ENCODE data around the gene MACF1.

Gene MACF1

DNA sequence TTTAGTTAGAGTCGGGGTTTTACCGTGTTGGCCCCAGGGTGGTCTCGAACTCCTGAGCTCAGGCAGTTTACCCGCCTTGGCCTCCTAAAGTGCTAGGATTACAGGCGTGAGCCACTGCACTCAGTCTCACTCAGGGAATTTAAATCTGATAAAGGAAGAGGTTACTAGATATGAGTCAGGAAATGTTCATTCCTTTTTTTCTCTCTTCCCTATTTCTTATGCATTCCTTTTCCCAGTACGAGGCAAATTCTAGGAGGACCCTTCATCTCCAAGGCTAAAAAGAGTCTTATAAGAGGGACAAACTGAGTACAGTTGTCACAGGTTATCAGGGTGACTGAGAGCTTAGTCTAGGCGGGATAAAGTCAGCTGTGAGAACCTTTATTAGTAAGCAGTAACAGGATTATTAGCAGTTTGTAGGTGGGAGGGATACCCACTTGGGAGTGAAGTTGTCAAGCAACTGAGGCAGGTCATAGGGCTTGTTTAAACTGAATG lies 9.1 kb downstream of the MACF1 start:
- H3K4me1 Mint-ChIP-seq, result peaks cover 28 to 35% of the 10 kb centered on the region in 2 donors
- no peak for DNase-seq
- no peak for ATAC-seq (replicated peaks)
- H3K27ac Mint-ChIP-seq, result peak overlapping the region; percentile 21
- peaks cover 4% of the 10 kb centered on the region in 2 donors for H3K36me3 Mint-ChIP-seq
- no peaks in the 10 kb centered on the region for H3K27me3 Mint-ChIP-seq
- no peaks in the 10 kb centered on the region for H3K9me3 Mint-ChIP-seq
- no peak overlapping the region for H3K4me3 Mint-ChIP-seq

DNA sequence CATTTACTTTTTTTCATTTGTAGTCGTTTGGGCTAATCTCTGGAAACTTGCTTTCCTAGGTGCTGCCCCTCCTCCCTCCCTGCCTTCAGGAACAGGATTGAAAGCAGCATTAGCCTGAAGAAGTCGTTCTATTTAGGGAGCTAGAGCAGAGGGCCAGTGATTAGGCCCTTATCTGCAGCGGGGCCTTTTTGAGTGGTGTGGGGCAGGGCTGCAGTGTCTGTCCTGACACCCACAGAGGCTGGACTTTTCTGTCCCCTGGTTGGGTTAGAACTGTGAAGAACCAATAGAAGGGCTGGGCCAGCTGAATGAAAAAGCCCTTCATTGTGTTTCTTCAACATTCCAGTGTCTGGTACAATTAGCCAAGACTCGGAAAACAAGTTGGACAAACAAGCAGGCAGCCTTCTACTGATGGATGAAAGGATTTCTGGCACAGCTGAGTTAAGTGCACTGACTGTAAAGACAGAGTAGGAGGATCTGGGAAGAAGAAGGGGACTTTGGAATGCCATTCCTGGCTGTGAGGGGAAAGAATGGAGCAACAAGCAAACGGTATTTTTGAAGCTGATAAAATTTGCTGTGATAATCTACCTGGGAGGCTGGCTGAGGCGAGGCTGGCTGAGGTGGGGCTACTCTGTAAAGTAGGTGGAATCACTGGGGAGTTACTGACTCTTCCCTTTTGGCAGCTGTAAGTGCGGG lies 9.7 kb downstream of the MACF1 start:
- H3K4me3 Mint-ChIP-seq, result no peak overlapping the region
- H3K27me3 Mint-ChIP-seq, result no peaks in the 10 kb centered on the region
- H3K27ac Mint-ChIP-seq, result peak overlapping the region; percentile 21
- H3K4me1 Mint-ChIP-seq, result peaks cover 28 to 41% of the 10 kb centered on the region in 2 donors
- DNase-seq (no peak), ATAC-seq (replicated peaks) (peak in 1 of 2 donors; percentile 1)
- H3K36me3 Mint-ChIP-seq, result peaks cover 4 to 10% of the 10 kb centered on the region in 2 donors
- no peaks in the 10 kb centered on the region for H3K9me3 Mint-ChIP-seq

DNA sequence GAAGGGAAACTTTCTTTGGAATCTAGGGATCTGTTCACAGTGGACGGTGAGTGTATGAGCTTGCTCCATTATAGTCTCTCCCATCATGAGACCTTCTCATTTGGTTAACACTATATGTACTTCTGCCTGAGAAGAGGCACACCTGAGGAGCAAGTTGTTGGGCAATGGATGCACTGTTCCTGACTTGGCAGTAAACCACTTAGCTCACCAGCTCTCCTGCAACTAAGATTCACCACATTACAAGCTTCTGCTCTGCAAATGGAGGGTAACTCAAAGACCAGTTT lies 10.2 kb downstream of the MACF1 start:
- no peak for ATAC-seq (replicated peaks)

DNA sequence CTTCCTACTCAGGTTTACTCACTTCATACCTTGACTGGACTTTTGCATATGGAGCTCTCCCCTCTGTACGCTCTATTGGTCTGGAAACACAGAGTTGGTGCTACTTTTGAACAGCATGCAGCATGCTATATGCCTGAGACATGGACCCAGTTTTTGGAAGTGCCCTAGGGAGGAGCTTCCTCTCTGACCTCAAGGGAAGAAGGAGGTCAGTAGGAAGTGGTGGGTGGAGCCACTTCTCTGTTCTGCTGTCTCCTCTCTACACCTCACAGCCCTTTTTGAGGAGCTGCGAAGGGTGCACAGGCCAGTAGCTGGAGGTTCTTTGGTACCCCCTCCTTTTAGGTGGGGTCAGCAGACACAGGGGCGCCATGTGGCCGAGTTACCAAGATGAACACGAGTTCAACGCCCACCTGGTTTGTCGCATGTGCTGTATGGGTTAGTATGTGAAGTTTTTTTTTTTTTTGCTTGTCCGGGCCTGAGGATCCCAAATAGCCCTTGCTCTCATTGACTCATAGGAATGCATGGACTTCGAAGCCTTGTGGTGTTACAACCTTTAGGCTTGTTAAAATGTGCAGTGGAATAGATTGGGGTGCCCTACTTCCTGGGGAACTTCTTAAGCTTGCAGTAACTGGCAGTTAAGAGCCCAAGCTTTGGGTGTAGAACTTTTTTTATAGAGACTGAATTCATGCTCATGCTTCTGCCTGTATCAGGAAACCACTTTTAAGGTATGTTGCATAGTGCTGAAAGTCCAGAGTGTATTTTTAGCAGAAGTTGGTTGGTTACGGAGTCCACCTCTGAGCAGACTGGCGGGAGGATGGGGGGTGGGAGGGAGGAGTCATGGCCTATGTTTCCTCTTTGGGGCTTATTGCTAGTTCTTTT lies 10.7 kb downstream of the MACF1 start:
- Mint-ChIP-seq H3K4me3 (peak overlapping the region; percentile 86 to 88), H3K27ac (peak overlapping the region; percentile 92), H3K4me1 (peaks cover 30 to 44% of the 10 kb centered on the region in 2 donors), H3K9me3 (no peaks in the 10 kb centered on the region), H3K36me3 (peaks cover 4 to 13% of the 10 kb centered on the region in 2 donors), H3K27me3 (no peaks in the 10 kb centered on the region)
- DNase-seq (peak; percentile 23), ATAC-seq (replicated peaks) (peak; percentile 83 to 87)

More for the DNA sequence above, 10.2 kb downstream of the MACF1 start:
- Mint-ChIP-seq H3K9me3 (no peaks in the 10 kb centered on the region), H3K36me3 (peaks cover 4 to 13% of the 10 kb centered on the region in 2 donors), H3K4me1 (peaks cover 30 to 44% of the 10 kb centered on the region in 2 donors), H3K27me3 (no peaks in the 10 kb centered on the region), H3K27ac (peak overlapping the region; percentile 21), H3K4me3 (peak overlapping the region in 1 of 2 donors; percentile 88)
- DNase-seq, result no peak

DNA sequence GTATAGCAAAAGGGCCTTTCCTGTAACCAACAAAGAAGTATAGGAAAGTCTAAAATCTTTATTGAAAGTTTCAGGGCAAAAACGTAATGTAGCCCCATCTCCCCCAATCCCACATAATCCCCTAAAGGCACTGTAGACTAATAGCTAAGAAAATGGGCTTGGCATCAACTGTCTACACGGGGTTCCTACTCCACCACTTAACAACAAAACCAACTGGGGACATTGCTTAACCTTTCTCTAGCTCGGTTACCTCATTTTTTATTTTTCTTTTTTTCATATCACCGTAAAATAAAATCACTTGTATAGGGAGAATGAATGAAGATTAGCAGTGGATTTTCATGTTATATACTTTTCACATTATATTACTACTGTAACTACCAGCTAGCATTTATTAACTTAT lies 12.3 kb downstream of the MACF1 start:
- DNase-seq, result no peak
- H3K27ac Mint-ChIP-seq, result peak overlapping the region; percentile 90
- H3K4me3 Mint-ChIP-seq, result peak overlapping the region; percentile 81 to 86
- H3K9me3 Mint-ChIP-seq, result no peaks in the 10 kb centered on the region
- ATAC-seq (replicated peaks), result no peak
- H3K27me3 Mint-ChIP-seq, result no peaks in the 10 kb centered on the region
- H3K4me1 Mint-ChIP-seq, result peaks cover 40 to 56% of the 10 kb centered on the region in 2 donors
- H3K36me3 Mint-ChIP-seq, result peaks cover 2 to 23% of the 10 kb centered on the region in 2 donors

DNA sequence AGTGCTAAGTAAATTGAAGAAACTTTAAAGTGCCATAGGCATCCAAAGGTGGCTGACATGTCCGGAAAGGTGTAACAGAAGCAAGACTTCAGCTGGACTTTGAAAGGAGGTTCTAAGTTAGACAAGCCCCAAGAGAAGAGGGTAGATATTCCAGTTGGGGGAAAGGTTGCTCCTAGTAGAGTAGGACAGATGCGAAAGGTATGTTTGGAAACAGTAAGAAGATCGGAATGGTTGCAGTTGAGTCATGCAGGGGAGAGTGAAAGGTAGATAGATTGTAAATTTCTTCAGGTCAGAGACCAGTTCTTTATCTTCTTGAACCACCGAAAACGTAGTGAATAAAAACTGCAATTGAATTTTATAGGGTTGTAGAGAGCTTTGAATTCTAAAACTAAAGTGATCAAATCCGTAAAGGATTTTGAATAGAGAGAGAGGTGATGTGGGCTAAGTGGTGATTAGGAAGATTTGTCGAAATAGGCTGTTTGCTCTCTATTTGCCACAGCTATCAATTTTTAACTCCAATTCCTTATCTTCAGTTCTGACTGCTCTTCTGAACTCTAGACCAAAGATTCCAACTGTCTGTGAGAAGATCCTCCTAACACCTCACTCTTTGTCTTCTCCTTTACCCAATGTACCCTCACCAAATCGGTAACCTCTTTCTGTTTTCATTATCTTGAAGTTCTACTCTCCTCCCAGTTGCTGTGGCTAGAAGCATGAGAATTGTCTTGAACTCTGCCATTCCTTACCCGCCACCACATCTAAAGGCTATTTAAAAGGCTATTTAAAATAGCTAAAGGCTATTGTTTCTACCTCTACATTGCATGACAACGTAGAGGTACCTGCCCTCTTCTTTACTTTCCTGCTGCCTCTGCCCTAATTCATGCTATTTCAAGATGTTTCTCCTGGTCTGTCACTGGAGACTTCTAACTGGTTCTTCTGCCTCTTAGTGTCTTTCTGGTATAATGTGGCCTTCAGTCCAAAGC lies 16.7 kb downstream of the MACF1 start:
- no peaks in the 10 kb centered on the region for H3K27me3 Mint-ChIP-seq
- DNase-seq (no peak), ATAC-seq (replicated peaks) (no peak)
- H3K9me3 Mint-ChIP-seq, result no peaks in the 10 kb centered on the region
- no peak overlapping the region for H3K27ac Mint-ChIP-seq
- H3K36me3 Mint-ChIP-seq, result peaks cover 10 to 43% of the 10 kb centered on the region in 2 donors
- no peak overlapping the region for H3K4me3 Mint-ChIP-seq
- H3K4me1 Mint-ChIP-seq, result peaks cover 36 to 55% of the 10 kb centered on the region in 2 donors

DNA sequence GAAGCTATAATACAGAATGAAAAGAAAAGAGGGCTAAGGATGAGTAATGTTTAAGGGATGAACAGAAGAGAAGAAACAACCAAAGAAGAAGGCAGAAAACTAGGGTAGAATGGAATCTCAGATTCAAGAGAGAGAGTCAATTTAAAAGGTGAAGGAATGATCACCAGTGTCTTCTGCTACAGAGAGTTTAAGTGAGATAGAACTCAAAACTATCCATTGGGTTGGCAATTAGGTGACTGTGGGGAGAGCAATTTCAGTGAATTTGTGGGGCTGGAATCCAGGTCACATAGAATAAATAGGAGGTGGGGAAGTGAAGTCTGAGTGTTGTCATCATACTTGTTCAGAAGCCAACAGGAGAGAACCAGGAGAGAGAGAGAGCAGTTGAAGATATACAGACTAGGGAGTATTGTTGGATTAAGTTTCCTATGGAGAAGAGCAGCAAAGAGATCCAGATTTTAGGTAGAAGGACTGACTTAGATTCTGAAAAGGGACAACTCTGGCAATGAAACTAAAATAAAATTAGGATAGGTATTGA lies 19.9 kb downstream of the MACF1 start:
- H3K27ac Mint-ChIP-seq, result no peak overlapping the region
- H3K36me3 Mint-ChIP-seq, result peaks cover 13 to 39% of the 10 kb centered on the region in 2 donors
- H3K27me3 Mint-ChIP-seq, result no peaks in the 10 kb centered on the region
- no peak overlapping the region for H3K4me3 Mint-ChIP-seq
- H3K9me3 Mint-ChIP-seq, result no peaks in the 10 kb centered on the region
- DNase-seq, result no peak
- H3K4me1 Mint-ChIP-seq, result peaks cover 37 to 54% of the 10 kb centered on the region in 2 donors
- ATAC-seq (replicated peaks), result no peak

DNA sequence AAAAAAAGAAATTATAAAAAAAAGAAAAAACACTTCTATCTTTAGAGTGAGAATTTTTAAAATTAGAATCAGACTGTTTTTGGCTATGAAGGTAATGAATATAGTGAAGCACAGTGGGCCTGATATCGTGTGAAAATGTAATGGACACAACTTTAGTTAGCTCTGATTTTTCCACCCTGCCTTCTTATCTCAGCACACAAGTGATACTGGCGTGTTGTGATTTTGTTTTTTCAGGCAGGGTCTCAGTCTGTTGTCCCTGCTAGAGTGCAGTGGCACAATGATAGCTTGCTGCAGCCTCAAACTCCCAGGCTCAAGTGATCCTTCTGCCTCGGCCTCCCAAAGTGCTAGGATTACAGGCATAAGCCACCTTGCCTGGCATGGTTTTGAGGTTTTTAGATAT lies 22.3 kb downstream of the MACF1 start:
- H3K9me3 Mint-ChIP-seq, result no peaks in the 10 kb centered on the region
- H3K27ac Mint-ChIP-seq, result no peak overlapping the region
- peaks cover 41 to 62% of the 10 kb centered on the region in 2 donors for H3K4me1 Mint-ChIP-seq
- no peak for DNase-seq
- H3K27me3 Mint-ChIP-seq, result no peaks in the 10 kb centered on the region
- ATAC-seq (replicated peaks), result no peak
- H3K4me3 Mint-ChIP-seq, result no peak overlapping the region
- peaks cover 16 to 32% of the 10 kb centered on the region in 2 donors for H3K36me3 Mint-ChIP-seq

DNA sequence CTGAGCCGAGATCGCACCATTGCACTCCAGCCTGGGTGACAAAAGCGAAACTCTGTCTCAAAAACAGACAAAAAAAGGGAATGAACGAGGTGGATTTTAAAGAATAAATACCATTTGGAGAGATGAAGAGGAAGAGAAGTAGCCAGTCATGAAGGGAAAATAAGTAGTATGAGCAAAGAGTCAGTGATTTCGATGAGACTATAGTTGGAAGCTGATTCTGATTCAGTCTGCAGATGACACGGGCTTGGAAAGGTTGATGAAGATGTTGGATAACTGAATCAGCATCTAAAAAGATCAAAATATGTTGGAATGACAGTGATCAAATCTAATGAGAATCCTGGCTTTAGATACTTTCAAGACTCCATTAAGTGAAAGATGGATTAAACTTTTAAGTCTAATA lies 23.8 kb downstream of the MACF1 start:
- Mint-ChIP-seq H3K4me1 (peaks cover 38 to 60% of the 10 kb centered on the region in 2 donors), H3K27ac (no peak overlapping the region), H3K36me3 (peaks cover 22 to 33% of the 10 kb centered on the region in 2 donors), H3K4me3 (no peak overlapping the region), H3K9me3 (no peaks in the 10 kb centered on the region), H3K27me3 (no peaks in the 10 kb centered on the region)
- DNase-seq (no peak), ATAC-seq (replicated peaks) (no peak)

DNA sequence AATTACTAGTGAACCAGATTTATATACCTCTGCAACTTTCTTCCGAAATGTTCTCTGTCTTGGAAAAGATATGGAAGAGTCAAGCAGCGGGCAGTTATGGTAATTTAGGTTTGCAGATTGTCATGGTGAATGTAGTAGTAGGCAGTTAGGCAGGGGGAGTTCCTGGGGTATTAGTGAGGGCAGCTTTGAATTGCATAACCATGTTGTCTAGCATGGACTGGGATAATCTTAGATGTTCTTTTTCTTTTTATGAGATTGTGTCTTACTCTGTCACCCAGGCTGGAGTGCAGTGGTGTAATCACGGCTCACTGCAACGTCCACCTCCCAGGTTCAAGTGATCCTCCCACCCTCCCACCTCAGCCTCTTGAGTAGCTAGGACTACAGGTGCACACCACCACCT lies 25.0 kb downstream of the MACF1 start:
- H3K4me3 Mint-ChIP-seq, result no peak overlapping the region
- peaks cover 18 to 24% of the 10 kb centered on the region in 2 donors for H3K36me3 Mint-ChIP-seq
- ATAC-seq (replicated peaks) (no peak), DNase-seq (no peak)
- no peak overlapping the region for H3K27ac Mint-ChIP-seq
- H3K9me3 Mint-ChIP-seq, result no peaks in the 10 kb centered on the region
- no peaks in the 10 kb centered on the region for H3K27me3 Mint-ChIP-seq
- H3K4me1 Mint-ChIP-seq, result peaks cover 31 to 49% of the 10 kb centered on the region in 2 donors

DNA sequence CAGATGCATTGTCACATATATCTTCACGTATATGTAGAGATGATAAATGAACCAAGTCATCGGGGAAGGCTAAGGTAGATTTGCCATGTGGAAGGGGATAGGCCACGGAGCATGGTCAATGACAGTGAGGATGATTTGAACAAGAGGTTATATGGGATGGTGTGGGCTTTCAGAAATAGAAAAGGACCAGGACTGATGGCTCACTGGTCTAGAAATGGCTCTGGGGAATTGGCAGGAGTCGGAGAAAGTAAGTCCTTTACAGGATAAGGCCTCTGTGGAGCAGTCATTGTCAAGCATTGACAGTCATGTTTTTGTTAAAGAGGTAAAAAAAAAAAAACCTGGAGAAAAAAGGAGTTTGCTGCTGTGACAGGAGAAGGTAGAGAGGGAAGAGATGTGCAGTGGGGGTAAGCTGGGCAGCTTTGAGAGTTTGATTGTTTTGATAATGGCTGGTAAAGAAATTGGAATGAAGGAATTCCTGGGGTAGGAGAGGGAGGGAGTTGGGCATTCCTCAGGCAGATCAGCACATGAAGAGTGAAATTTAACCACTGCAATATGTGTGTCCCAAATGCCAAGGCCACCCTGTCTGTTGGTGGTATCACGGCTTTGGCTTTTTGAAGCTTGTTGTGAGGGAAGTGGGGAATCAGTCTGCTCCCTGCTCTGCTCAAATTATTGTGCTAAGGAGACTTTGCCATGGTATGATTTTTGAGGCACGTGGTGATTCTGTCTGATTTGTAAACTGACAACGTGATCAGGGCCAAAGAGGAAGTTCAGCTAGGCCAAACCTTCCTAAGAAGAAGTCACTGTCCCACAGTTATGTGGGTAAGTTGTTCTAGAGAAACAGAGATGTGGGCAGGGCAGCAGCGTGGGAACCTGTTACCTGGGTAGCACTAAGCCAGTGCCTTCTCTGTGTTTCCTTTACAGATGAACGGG lies 26.0 kb downstream of the MACF1 start:
- peak overlapping the region; percentile 90 for H3K27ac Mint-ChIP-seq
- peak; percentile 100 for ATAC-seq (replicated peaks)
- H3K36me3 Mint-ChIP-seq, result peaks cover 20 to 27% of the 10 kb centered on the region in 2 donors
- peaks cover 32 to 51% of the 10 kb centered on the region in 2 donors for H3K4me1 Mint-ChIP-seq
- peak; percentile 39 for DNase-seq
- H3K9me3 Mint-ChIP-seq, result no peaks in the 10 kb centered on the region
- no peaks in the 10 kb centered on the region for H3K27me3 Mint-ChIP-seq
- H3K4me3 Mint-ChIP-seq, result peak overlapping the region; percentile 3 to 14

DNA sequence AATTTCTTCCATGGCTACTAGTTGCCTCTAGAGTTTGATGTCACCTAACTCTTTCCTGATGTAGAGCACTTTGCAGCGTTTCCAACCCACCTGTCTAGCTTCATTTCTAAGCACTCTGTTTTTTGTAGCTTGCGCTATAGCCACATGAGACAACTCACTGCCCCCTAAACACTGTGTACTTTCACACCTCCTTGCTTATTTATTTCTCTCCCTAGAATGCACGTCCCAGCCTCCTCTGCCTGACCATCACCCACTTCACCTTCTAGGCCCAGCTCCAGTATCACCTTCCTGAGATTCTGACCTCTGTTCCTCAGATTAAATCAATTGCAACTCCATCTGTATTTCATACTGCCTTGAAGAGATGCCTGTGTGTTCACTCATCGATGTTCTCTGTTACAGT lies 32.5 kb downstream of the MACF1 start:
- no peak overlapping the region for H3K4me3 Mint-ChIP-seq
- H3K27me3 Mint-ChIP-seq, result no peaks in the 10 kb centered on the region
- H3K36me3 Mint-ChIP-seq, result peaks cover 23 to 43% of the 10 kb centered on the region in 2 donors
- peaks cover 23 to 48% of the 10 kb centered on the region in 2 donors for H3K4me1 Mint-ChIP-seq
- ATAC-seq (replicated peaks) (no peak), DNase-seq (no peak)
- H3K27ac Mint-ChIP-seq, result no peak overlapping the region
- no peaks in the 10 kb centered on the region for H3K9me3 Mint-ChIP-seq

DNA sequence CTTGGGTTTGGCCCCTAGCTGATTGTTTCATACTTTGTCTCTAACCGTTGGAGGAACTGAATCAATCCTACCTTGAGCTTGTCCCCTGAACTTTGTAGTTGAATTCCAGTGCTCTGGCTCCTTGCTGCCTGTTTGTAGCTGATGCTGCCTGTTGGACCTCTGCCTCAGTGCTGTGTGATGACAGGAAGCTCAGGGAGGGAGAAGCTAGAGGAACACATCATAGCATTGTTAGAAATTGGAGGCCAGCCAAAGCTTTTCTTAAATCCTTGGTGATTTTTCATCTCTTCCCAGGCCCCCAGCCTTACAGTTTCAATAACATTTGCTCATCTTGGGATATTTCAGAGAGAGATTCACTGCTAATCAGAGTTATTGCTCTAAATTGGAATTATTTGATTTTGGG lies 34.0 kb downstream of the MACF1 start:
- ATAC-seq (replicated peaks) (no peak), DNase-seq (no peak)
- Mint-ChIP-seq H3K36me3 (peaks cover 17 to 38% of the 10 kb centered on the region in 2 donors), H3K27me3 (no peaks in the 10 kb centered on the region), H3K4me3 (no peak overlapping the region), H3K9me3 (no peaks in the 10 kb centered on the region), H3K27ac (peak overlapping the region; percentile 51), H3K4me1 (peaks cover 18 to 41% of the 10 kb centered on the region in 2 donors)

Data from stimulated activated naive B cell treated with anti-CD40 and anti-IgM and Interleukin-4, amounts not matched to agents 10 μg/mL and 1 μg/mL and 100 μg/mL, for 72 hours (primary cell).